Ramos (cell line): ENCODE results near the gene SLC49A3.
"Not testable (repeated sequence)": the region's sequence is repeated elsewhere in the genome, so short reads cannot be mapped to it uniquely, and the experiment has no call there.

Experiments used
- in situ Hi-C: fragments of 300-500 bp; cut with MboI; formaldehyde crosslinking; loops from one replicate; pipeline ENCODE4 v1.14.3; 2022; ENCODE audit warnings: low sequenced_read_pairs; ENCODE audit not compliant: unreplicated experiment

Gene SLC49A3

DNA sequence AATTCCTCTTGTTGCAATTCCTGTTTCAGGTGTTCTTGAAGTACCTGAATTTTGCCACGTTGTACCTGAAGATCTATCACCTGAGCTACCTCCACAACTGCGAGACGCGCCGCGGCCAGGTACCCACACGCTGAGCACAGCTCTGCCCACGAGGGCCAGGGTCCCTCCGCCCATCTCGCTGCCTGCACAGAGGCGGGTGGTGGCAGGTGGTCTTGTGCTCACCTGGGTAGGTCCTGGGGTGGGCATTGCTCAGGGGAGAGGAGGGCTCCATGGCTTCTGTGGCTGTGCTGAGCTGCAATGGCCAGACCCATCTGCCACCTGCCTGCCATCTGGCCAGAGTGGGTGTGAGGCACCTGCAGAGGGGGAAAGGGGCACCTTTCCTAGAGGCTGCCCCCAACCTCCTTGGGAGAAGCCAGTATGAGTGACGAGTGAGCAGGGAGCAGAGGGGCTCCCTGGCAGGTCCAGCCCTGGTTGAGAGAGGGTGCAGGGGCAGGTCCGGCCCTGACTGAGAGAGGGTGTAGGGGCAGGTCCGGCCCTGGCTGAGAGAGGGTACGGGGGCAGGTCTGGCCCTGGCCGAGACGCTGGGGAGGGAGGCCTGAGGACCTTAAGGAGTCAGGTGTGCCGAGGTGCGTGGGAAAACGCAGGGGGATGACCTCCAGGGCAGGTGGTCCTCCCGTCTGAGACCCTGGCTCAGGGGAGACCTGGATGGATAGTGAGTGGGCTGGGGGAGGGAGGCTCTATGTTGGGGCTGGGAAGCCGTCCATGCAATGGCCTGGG lies 52.9 kb downstream of the SLC49A3 start:
- in situ Hi-C loops: no loop called here

DNA sequence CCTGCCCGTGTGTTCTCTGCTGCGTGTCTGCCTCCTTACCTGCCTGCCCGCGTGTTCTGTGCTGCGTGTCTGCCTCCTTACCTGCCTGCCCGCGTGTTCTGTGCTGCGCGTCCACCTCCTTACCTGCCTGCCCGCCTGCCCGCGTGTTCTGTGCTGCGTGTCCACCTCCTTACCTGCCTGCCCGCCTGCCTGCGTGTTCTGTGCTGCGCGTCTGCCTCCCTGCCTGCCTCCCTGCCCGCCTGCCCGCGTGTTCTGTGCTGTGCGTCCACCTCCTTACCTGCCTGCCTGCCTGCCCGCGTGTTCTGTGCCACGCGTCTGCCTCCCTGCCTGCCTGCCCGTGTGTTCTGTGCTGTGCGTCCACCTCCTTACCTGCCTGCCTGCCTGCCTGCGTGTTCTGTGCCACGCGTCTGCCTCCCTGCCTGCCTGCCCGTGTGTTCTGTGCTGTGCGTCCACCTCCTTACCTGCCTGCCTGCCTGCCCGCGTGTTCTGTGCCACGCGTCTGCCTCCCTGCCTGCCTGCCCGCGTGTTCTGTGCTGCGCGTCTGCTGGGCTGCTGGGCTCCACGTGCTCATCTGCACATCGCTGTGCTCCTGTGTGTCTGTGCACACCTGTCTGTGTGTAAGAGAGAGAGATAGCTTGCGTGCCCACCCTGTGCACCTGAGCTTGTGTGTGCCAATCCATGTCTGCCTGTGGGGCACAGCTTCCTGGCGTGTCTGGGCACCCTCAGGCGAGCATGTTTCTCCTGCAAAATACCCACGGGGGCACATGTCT lies 53.7 kb downstream of the SLC49A3 start:
- in situ Hi-C loops: not testable (repeated sequence)

DNA sequence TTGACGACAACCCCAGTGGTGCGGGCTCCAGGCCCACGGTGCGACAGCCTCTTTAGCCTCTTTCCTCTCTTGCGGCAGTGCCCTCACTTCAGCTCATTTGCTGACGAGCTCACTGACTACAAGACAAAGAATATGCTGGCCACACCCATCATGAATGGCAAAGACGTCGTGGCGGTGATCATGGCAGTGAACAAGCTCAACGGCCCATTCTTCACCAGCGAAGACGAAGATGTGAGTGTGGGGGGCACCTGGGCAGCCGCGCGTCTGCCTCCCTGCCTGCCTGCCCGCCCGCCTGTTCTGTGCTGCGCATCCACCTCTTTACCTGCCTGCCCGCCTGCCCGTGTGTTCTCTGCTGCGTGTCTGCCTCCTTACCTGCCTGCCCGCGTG lies 54.4 kb downstream of the SLC49A3 start:
- in situ Hi-C loops: no loop called here

DNA sequence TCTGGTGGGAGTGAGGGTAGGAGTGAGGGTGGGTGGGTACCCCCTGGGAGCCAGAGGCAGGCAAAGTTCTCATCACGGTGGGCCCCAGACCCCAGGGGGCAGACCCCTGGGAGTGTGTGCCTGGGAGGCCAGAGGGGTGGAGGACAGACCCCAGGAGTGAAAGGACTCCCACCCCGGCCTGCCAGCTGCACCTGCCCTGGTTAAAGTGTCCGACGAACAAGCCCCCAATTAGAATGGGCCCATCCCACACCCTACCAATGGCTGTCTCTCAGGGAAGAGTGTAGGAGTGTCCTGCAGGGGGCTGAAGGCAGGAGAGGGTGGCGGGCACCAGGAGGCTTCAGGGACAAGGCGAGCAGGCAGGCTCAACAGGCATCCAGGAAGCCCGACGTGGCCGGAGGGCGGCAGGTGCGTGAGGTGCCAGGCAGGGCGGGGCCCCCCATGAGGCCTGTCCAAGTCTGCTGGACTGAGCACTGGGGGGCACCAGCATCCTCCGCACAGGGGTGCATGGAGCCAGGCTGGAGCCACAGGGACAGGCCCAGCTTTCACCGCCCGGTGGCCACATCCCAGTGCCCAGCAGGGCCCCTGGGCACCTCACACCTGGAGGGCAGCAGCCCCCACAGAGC lies 54.9 kb downstream of the SLC49A3 start:
- in situ Hi-C loops: no loop called here

DNA sequence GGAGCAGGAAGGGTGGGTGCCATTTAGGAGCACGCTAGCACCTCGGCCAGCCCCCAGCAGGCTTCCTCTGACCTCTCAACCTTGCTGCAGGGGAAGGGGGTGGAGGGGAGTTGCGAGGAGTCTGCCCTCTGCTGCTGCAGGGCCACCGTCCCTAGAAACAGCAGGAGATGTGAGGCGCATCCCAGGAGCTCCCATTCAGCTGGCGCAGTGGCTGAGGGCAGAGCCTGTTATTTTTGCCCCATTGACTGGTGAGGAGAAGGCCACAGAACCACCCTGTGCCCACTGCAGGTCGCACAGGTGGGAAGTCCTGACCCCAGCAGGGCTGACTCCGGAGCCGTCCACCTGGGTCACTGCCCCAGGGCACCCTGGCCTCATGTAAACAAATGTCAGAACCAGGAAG lies 55.5 kb downstream of the SLC49A3 start:
- in situ Hi-C loops: no loop called here

DNA sequence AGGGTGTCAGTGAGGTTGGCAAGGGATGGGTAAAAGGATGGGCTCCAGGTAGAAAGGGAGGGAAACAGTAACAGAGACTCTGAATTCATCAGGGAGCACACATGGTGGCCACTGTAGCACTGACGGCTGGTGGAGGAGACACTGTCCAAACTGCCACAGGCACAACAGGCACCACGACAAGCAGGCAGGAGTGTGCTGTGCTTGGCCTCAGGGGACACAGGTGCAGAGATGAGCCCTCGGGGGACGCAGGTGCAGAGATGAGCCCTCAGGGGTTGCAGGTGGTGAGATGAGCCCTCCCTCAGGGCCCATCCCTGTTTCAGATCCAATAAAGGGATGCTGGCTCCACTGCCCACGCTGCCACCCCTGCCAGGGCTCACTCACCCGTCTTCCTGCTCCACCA lies 56.0 kb downstream of the SLC49A3 start:
- in situ Hi-C loops: no loop called here

DNA sequence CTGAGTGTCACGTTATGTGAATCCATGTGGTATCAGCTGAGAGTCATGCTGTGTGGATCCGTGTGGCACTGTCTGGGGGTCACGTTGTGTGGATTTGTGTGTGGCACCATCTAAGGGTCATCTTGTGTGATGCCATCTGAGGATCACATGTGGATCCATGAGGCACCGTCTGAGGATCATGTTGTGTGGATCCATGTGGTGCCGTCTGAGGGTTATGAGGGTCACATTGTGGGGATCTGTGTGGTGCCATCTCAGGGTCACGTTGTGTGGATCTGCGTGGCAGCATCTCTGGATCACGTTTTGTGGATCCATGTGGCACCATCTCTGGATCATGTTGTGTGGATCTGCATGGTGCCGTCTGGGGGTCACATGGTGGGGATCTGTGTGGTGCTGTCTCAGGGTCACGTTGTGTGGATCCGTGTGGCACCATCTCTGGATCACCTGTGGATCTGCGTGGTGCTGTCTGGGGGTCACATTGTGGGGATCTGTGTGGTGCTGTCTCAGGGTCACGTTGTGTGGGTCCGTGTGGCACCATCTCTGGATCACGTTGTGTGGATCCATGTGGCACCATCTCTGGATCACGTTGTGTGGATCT lies 56.7 kb downstream of the SLC49A3 start:
- in situ Hi-C loops: no loop called here
